Airway epithelial cell (primary cell): ENCODE measurements around the gene OR6Y1. TPM values are rescaled to one million over a fixed set of nuclear protein-coding genes. Genes with fewer than 3 reads are reported as not detected.

Source experiments
- total RNA-seq: library from RNA; depleted of rRNA; stranded (reverse); fragments of >200 nt; gene quantifications from 2 replicates; pipeline ENCODE4 v1.2.3, GENCODE V29; 2015

OR6Y1 gene
- total RNA-seq = not detected in 2 replicates

DNA sequence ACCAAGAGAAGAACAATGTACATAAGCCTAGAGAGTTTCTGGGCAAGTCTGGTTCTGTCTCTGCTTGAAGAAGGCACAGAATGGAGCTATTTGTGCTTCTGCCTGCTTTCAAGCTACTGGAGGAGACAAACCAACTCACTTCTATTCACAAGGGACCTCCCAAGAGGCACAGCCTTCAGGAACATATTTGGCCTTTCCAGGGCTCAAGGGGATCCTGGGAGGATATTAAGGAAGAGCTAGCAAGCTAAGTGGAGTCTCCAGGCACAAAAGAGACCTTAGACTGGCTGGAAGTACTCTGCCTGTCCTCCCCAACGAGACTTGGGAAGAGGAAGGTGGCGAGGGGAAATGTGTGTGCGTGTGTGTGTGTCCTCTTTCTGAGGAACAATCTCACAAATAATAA is at the start of gene OR6Y1:
Gene OR6Y1, minus strand, starts transcription at position 54 of the 400 bp plus-strand sequence. CDS start 6,300 bp downstream, outside the sequence.

GRCh38 chr1:158579733-158580132 is 25.5 kb upstream of the OR6Y1 start, which contains the start of gene OR10X1:
OR10X1 (minus strand) TSS chr1:158579899; CDS start chr1:158579899, 0 bp downstream.

DNA sequence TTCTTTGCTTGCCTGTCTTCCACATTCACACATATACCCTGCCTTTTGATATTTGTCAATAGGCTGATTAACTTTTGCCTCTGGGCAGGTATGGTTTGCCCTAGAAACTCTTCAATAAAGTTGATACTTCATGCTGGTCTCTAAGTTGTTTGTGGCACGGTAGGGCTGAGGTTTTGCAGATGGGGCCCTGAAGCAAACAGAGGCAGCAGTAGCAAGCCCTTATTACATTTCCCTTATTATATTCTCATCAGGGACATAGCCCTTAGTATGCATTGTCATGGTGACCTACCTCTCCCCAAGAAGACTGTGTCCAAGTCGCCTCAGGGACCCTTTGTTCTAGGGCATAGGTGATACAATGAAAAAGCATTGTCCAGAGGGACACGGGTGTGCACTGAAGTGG is 16.3 kb upstream of the OR6Y1 start, which contains the start of gene OR6P1:
Gene OR6P1, minus strand, starts transcription at position 101 of the 400 bp plus-strand sequence. CDS start 6,976 bp downstream, outside the sequence.

Other genes with a start within 250 kb of the OR6Y1 start
- not detected in 2 replicates for gene CD1B, start 222.9 kb downstream of the OR6Y1 start, total RNA-seq
- not detected in 2 replicates for gene CD1E, start 200.5 kb downstream of the OR6Y1 start, total RNA-seq
- gene OR10T2, start 154.9 kb downstream of the OR6Y1 start, total RNA-seq = not detected in 2 replicates
- gene OR10K2, start 128.2 kb downstream of the OR6Y1 start, total RNA-seq = not detected in 2 replicates
- gene OR10K1, start 92.6 kb downstream of the OR6Y1 start, total RNA-seq = not detected in 2 replicates
- not detected in 2 replicates for gene OR10R2, start 82.2 kb downstream of the OR6Y1 start, total RNA-seq
- not detected in 2 replicates for gene OR6P1, start 16.2 kb upstream of the OR6Y1 start, total RNA-seq
- gene OR10X1, start 25.5 kb upstream of the OR6Y1 start, total RNA-seq = not detected in 2 replicates
- not detected in 2 replicates for gene OR10Z1, start 50.9 kb upstream of the OR6Y1 start, total RNA-seq
- not detected in 2 replicates for gene SPTA1, start 132.3 kb upstream of the OR6Y1 start, total RNA-seq
- gene OR6K2, start 146.2 kb upstream of the OR6Y1 start, total RNA-seq = not detected in 2 replicates
- gene OR6K3, start 166.3 kb upstream of the OR6Y1 start, total RNA-seq = not detected in 2 replicates
- gene OR6K6, start 200.3 kb upstream of the OR6Y1 start, total RNA-seq = not detected in 2 replicates
- gene OR6N1, start 217.8 kb upstream of the OR6Y1 start, total RNA-seq = not detected in 2 replicates
- gene OR6N2, start 226.8 kb upstream of the OR6Y1 start, total RNA-seq = not detected in 2 replicates